ENCODE results near the gene ZSWIM8. TPM values are rescaled to one million over a fixed set of nuclear protein-coding genes. Genes with fewer than 3 reads are reported as not detected.

Gene ZSWIM8
- total RNA-seq, 1 donor from 2014 or later, result 30.5 TPM

- Mint-ChIP-seq H3K27ac (no peak overlapping the region), H3K27me3 (ENCODE audit: insufficient read depth, low read depth) (peaks cover 5% of the 10 kb centered on the region), H3K9me3 (no peaks in the 10 kb centered on the region), H3K4me1 (peaks cover 14% of the 10 kb centered on the region), H3K36me3 (peaks cover 9% of the 10 kb centered on the region), H3K4me3 (no peak overlapping the region)
- no peaks in the 10 kb centered on the region for H3K27me3 ChIP-seq
- H3K9ac ChIP-seq, result no peak overlapping the region
- no peaks in the 10 kb centered on the region for H3K9me3 ChIP-seq (ENCODE audit: low read depth)
- H3K4me2 ChIP-seq, result no peak overlapping the region
- H3K4me3 ChIP-seq, result no peak overlapping the region
- H2AFZ ChIP-seq (replicated peaks), result no peak overlapping the region
- DNase-seq (ENCODE audit: low spot score), result peak; percentile 40
- H3K27ac ChIP-seq, result no peak overlapping the region
- peaks cover 16% of the 10 kb centered on the region for H3K4me1 ChIP-seq
- no peaks in the 10 kb centered on the region for H3K36me3 ChIP-seq
- peaks cover 7% of the 10 kb centered on the region for H3K79me2 ChIP-seq (ENCODE audit: low read depth)
- peaks cover 14% of the 10 kb centered on the region for H3F3A ChIP-seq (ENCODE audit: low read depth)
- peaks cover 6% of the 10 kb centered on the region for H4K20me1 ChIP-seq (ENCODE audit: low read depth)
- TF ChIP-seq, protein P1, sequence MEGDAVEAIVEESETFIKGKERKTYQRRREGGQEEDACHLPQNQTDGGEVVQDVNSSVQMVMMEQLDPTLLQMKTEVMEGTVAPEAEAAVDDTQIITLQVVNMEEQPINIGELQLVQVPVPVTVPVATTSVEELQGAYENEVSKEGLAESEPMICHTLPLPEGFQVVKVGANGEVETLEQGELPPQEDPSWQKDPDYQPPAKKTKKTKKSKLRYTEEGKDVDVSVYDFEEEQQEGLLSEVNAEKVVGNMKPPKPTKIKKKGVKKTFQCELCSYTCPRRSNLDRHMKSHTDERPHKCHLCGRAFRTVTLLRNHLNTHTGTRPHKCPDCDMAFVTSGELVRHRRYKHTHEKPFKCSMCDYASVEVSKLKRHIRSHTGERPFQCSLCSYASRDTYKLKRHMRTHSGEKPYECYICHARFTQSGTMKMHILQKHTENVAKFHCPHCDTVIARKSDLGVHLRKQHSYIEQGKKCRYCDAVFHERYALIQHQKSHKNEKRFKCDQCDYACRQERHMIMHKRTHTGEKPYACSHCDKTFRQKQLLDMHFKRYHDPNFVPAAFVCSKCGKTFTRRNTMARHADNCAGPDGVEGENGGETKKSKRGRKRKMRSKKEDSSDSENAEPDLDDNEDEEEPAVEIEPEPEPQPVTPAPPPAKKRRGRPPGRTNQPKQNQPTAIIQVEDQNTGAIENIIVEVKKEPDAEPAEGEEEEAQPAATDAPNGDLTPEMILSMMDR (IDR thresholded peaks at IDR 0.05), result peak; percentile 53
- no peak for TF ChIP-seq EZH2phosphoT487 (IDR thresholded peaks at IDR 0.05)
Measured at GRCh38 chr10:73814896-73815718, 29.7 kb downstream of the ZSWIM8 start.

- peaks cover under 1% of the 10 kb centered on the region for H4K20me1 ChIP-seq (ENCODE audit: low read depth)
- peaks cover 12% of the 10 kb centered on the region for H3K4me1 ChIP-seq
- H2AFZ ChIP-seq (replicated peaks), result no peak overlapping the region
- no peak for DNase-seq (ENCODE audit: low spot score)
- Mint-ChIP-seq H3K9me3 (no peaks in the 10 kb centered on the region), H3K27me3 (ENCODE audit: insufficient read depth, low read depth) (peaks cover 3% of the 10 kb centered on the region), H3K4me3 (no peak overlapping the region), H3K36me3 (peaks cover 7% of the 10 kb centered on the region), H3K4me1 (peaks cover 10% of the 10 kb centered on the region), H3K27ac (no peak overlapping the region)
- H3K79me2 ChIP-seq (ENCODE audit: low read depth), result peaks cover 1% of the 10 kb centered on the region
- no peaks in the 10 kb centered on the region for H3K9me3 ChIP-seq (ENCODE audit: low read depth)
- no peak overlapping the region for H3K27ac ChIP-seq
- H3K9ac ChIP-seq, result no peak overlapping the region
- no peaks in the 10 kb centered on the region for H3K36me3 ChIP-seq
- no peak overlapping the region for H3K4me3 ChIP-seq
- peaks cover 14% of the 10 kb centered on the region for H3F3A ChIP-seq (ENCODE audit: low read depth)
- H3K27me3 ChIP-seq, result no peaks in the 10 kb centered on the region
- no peak overlapping the region for H3K4me2 ChIP-seq
- no peak for TF ChIP-seq EZH2phosphoT487 (IDR thresholded peaks at IDR 0.05)
- no peak for TF ChIP-seq EZH2 (IDR thresholded peaks at IDR 0.05)
Measured at GRCh38 chr10:73815719-73816030, 30.3 kb downstream of the ZSWIM8 start.

GRCh38 chr10:73816917-73817729 is 31.7 kb downstream of the ZSWIM8 start:
- DNase-seq (ENCODE audit: low spot score), result no peak
- H3K36me3 Mint-ChIP-seq, result peaks cover 10% of the 10 kb centered on the region

More at GRCh38 chr10:73816917-73817729, 31.7 kb downstream of the ZSWIM8 start:
- peaks cover 11% of the 10 kb centered on the region for H3K4me1 ChIP-seq
- H3K9ac ChIP-seq, result no peak overlapping the region
- H2AFZ ChIP-seq (replicated peaks), result no peak overlapping the region
- no peak for TF ChIP-seq EZH2 (IDR thresholded peaks at IDR 0.05)
- TF ChIP-seq, protein P1 (IDR thresholded peaks at IDR 0.05), result no peak
- H3F3A ChIP-seq (ENCODE audit: low read depth), result peaks cover 13% of the 10 kb centered on the region
- H3K4me2 ChIP-seq, result no peak overlapping the region
- H3K27ac Mint-ChIP-seq, result no peak overlapping the region
- H3K79me2 ChIP-seq (ENCODE audit: low read depth), result no peaks in the 10 kb centered on the region
- H3K4me3 ChIP-seq, result no peak overlapping the region
- no peaks in the 10 kb centered on the region for H3K9me3 ChIP-seq (ENCODE audit: low read depth)
- peaks cover 9% of the 10 kb centered on the region for H3K4me1 Mint-ChIP-seq
- H3K27me3 Mint-ChIP-seq (ENCODE audit: insufficient read depth, low read depth), result peaks cover 3% of the 10 kb centered on the region
- no peaks in the 10 kb centered on the region for H3K36me3 ChIP-seq
- H4K20me1 ChIP-seq (ENCODE audit: low read depth), result no peaks in the 10 kb centered on the region
- no peaks in the 10 kb centered on the region for H3K27me3 ChIP-seq
- H3K4me3 Mint-ChIP-seq, result no peak overlapping the region
- no peak overlapping the region for H3K27ac ChIP-seq
- no peaks in the 10 kb centered on the region for H3K9me3 Mint-ChIP-seq
